Measurements from ENCODE around the gene INTS2.
"Not testable (repeated sequence)": the region's sequence is repeated elsewhere in the genome, so short reads cannot be mapped to it uniquely, and the experiment has no call there.

INTS2 gene

GRCh38 chr17:61821655-61822054, 106.1 kb downstream of the INTS2 start:
- DNase-seq = no peak

- DNase-seq = not testable (repeated sequence)
These were observed 108.5 kb downstream of the INTS2 start for GRCh38 chr17:61819265-61819664.

- no peak for DNase-seq
These were observed 109.6 kb downstream of the INTS2 start for GRCh38 chr17:61818225-61818624.

GRCh38 chr17:61817452-61817851, 110.3 kb downstream of the INTS2 start:
- no peak for DNase-seq

GRCh38 chr17:61816538-61816937, 111.2 kb downstream of the INTS2 start:
- no peak for DNase-seq

GRCh38 chr17:61815863-61816503, 111.8 kb downstream of the INTS2 start:
- no peak for DNase-seq
